ENCODE measurements around the gene IRGM.
"Not testable (repeated sequence)": the region's sequence is repeated elsewhere in the genome, so short reads cannot be mapped to it uniquely, and the experiment has no call there.

The IRGM gene

DNA sequence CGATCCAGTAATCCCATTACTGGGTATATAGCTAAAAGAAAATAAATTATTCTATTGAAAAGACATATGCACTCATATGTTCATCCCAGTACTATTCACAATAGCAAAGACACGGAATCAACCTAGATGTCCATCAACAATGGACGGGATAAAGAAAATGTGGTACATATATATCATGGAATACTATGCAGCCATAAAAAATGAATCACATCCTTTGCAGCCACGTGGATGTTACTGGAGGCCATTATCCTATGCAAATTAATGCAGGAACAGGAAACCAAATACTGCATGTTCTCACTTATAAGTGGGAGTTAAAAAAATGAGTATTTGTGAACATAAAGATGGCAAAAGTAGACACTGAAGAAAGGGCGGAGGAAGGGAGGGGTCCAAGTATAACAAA, 16.6 kb upstream of the IRGM start:
- no peak for TF ChIP-seq CTCF (IDR thresholded peaks at IDR 0.05; ENCODE audit: low read depth, low read length)
- H3K4me3 ChIP-seq (ENCODE audit: low read depth, low read length): no peak overlapping the region

GRCh38 chr5:150831821-150832220, 14.5 kb upstream of the IRGM start:
- not testable (repeated sequence) for H3K4me3 ChIP-seq (ENCODE audit: low read depth, low read length)

DNA sequence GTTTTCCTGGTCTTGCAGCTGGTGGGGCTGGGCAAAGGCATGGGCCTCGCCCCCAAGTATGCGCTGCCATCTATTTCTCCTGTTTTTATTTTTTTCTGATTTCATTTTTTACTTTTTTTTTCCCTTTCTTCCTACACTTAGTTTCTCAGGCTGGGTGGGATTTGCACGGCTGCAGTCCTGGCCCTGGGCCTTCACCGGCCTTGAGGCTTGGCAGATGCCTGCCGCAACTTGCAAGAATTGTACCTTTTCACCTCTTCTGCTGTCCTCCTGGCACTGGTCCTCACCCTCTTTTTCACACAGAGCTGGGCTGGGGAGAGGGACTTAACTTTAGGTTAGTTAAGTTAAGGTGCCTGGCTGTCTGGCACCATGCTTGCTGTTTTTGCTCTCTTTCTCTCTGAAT, 10.3 kb upstream of the IRGM start:
- no peak overlapping the region for H3K4me3 ChIP-seq (ENCODE audit: low read depth, low read length)
- TF ChIP-seq CTCF (IDR thresholded peaks at IDR 0.05; ENCODE audit: low read depth, low read length): no peak

DNA sequence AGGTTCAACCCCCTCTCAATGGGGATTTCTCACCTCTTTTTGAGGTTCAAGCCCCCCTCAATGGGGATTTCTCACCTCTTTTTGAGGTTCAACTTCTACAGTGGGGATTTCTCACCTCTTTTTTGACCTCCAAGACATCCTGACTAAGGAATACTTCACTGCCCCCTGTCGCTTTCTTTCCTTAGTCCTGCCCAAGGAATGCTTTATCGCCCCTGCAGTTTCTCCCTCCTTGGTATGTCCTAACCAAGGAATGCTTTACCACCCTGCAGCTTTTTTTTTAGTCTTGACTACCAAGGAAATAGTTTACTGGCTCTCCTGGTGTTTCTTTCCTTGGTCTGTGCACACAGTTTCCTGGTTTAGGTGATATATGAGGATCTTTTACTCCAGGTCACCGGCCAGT, 9.6 kb upstream of the IRGM start:
- no peak overlapping the region for H3K4me3 ChIP-seq (ENCODE audit: low read depth, low read length)
- TF ChIP-seq CTCF (IDR thresholded peaks at IDR 0.05; ENCODE audit: low read depth, low read length): no peak

DNA sequence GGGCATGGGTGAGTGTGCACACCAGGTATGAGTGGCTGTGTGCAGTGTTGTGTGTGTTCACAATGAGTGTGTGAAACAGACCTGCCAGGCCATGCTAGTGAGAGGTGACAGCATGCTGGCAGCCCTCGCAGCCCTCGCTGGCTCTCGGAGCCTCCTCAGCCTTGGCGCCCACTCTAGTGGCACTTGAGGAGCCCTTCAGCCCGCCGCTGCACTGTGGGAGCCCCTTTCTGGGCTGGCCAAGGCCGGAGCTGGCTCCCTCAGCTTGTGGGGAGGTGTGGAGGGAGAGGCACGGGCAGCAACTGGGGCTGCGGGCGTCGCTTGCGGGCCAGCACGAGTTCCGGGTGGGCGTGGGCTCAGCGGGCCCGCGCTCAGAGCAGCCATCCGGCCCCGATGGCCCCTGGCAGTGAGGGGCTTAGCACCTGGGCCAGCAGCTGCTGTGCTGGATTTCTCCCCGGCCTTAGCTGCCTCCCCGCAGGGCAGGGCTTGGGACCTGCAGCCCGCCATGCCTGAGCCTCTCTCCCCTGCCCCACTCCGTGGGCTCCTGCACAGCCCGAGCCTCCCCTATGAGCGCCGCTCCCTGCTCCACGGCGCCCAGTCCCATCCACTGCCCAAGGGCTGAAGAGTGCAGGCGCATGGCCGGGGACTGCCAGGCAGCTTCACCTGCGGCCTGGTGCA, 999 bp upstream of the IRGM start:
- H3K4me3 ChIP-seq (ENCODE audit: low read depth, low read length): not testable (repeated sequence)

GRCh38 chr5:150846654-150847333, 473 bp downstream of the IRGM start:
- peak; percentile 42; the same call in 1 of the 2 replicates for TF ChIP-seq CTCF (IDR thresholded peaks at IDR 0.05; ENCODE audit: low read depth, low read length)
- no peak overlapping the region for H3K4me3 ChIP-seq (ENCODE audit: low read depth, low read length)

DNA sequence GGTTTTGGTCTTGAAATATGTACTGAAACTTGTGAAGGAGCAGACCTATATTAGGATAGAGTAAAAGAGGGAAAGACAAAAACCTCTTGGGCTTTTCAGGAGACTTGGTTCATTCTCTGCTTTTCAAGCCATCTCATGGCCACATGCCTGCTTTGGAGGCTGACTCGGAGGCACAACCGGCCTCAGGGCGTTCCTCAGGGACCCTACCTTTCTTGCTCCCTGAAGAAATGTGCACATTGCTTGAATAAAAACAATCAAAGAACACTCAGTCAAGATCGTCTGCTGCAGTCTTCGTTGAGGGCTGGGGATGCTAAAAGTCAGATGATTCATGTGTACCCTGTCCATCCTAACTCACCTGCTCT, 994 bp downstream of the IRGM start:
- TF ChIP-seq CTCF (IDR thresholded peaks at IDR 0.05; ENCODE audit: low read depth, low read length): no peak
- no peak overlapping the region for H3K4me3 ChIP-seq (ENCODE audit: low read depth, low read length)

GRCh38 chr5:150848271-150848670, 1.9 kb downstream of the IRGM start:
- no peak for TF ChIP-seq CTCF (IDR thresholded peaks at IDR 0.05; ENCODE audit: low read depth, low read length)
- no peak overlapping the region for H3K4me3 ChIP-seq (ENCODE audit: low read depth, low read length)
